Activated CD4-positive, CD25-positive, alpha-beta regulatory T cell (primary cell): ENCODE results near the gene CACNA1B.

ENCODE experiments used
- DNase-seq, 4 experiments: peaks; one replicate each; lab custom pipeline; 2025; lab: John Stamatoyannopoulos, UW

Gene CACNA1B

DNA sequence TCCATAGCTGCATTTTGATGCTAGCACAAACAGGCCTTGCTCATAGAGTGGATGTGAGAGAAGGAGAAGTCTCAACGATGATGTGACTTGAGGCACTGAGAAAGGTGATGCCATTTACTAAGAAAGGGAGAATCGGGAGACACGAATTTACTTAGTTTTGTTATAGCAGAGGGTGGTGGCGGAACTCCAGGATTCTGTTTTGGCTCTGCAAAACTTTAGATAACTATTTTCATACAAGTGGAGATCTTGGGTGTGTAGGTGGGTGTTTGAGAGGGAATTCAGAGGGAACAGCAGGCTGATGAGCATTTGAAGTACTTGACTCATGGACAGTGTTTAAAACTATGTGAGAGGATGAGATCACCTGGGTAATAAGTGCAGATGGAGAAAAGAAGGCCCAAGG lies 43.2 kb downstream of the CACNA1B start:
- no peak for DNase-seq

GRCh38 chr9:137924169-137924568 lies 46.6 kb downstream of the CACNA1B start:
- DNase-seq = no peak

GRCh38 chr9:137924761-137925369 lies 47.3 kb downstream of the CACNA1B start:
- no peak for DNase-seq

DNA sequence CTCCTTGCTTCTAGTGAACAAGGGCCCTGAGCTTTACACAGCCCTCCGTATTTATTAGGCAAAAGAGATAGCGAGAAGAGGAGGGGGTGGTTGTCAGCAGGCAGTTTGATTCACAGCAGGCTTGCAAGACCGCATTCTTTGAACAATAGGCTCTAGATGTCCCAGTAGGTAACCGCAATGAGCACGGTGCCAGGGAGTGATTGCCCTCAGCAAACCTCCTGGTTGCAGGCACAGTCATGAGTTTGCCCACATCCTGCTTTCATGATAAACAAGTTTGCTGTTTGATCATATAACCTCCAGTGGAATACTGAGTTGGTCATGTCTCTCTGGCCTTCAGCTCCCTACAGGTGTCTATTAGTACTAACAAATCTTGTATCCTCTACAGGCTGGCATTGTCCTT lies 66.1 kb downstream of the CACNA1B start:
- DNase-seq = no peak

DNA sequence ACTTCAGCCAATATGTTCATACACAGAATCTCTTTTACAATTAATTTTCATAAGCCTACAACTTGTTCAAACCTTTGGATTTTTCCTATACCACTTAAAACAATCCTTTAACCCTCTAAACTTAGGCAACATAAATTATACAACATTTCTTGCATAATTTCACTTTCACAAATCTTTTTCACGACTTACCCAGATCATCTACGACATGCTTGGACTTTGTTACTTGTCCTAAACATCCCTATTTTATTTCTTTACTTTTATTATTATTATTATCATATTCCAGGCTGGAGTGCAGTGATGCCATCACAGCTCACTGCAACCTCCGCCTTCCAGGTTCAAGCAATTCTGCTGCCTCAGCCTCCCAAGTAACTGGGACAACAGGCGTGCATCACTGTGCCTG lies 68.0 kb downstream of the CACNA1B start:
- DNase-seq = no peak

DNA sequence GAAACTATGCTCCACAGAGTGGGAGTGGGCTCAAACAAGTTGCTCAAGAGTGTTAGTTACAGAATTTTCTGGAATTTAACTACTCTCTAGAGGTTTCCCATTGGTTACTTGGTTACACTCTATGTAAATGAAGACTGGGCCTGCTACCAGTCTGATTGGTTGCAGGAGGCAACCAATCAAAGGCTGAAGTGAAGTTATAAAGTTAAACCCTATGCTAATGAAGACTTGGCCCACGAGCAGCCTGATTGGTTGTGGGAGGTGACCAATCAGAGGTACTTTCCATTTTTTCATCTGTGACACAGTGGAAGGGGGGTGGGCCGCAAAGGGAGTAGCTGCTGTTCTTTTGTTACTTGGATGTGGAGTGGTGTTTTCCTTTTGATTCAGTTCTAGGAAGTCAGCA lies 69.4 kb downstream of the CACNA1B start:
- DNase-seq = no peak

- DNase-seq = no peak
Measured at GRCh38 chr9:137948642-137949041, 71.1 kb downstream of the CACNA1B start.

DNA sequence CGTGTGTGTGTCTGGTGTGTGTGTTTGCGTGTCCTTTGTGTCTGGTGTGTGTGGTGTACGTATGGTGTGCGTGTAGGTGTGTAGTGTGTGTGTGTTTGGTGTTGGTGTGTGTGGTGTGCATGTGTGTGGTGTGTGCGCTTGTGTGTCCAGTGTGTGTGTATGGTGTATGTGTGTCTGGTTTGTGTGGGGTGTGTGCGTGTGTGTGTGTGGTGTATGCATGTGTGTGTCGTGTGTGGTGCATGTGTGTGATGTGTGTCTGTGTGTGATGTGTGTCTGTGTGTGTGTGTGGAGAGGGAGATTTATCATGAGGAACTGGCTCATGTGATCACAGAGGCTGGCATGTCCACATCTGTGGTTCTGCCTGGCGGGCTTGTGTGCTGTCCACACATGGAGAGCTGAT lies 71.7 kb downstream of the CACNA1B start:
- DNase-seq = no peak

DNA sequence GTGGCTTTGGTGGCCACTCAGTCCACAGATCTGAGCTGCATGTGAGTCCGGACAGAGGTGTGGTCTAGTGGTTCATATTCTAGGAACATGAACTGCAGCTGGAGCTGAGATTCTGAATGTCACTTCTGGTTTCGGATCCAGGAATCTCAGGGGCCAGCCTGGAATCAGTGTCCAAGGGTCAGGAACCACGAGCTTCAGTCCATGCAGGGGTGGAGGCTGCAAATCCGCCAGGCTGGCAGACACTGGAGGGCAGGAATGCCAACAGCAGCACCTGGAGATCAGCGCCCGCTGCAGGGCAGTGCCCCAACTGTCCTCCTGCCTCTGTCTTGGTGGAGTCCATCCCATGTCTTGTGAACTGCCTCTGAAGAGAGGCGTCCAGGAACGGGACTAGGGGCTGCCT lies 73.5 kb downstream of the CACNA1B start:
- no peak for DNase-seq

- no peak for DNase-seq
Measured at GRCh38 chr9:137951597-137952490, 74.3 kb downstream of the CACNA1B start.

DNA sequence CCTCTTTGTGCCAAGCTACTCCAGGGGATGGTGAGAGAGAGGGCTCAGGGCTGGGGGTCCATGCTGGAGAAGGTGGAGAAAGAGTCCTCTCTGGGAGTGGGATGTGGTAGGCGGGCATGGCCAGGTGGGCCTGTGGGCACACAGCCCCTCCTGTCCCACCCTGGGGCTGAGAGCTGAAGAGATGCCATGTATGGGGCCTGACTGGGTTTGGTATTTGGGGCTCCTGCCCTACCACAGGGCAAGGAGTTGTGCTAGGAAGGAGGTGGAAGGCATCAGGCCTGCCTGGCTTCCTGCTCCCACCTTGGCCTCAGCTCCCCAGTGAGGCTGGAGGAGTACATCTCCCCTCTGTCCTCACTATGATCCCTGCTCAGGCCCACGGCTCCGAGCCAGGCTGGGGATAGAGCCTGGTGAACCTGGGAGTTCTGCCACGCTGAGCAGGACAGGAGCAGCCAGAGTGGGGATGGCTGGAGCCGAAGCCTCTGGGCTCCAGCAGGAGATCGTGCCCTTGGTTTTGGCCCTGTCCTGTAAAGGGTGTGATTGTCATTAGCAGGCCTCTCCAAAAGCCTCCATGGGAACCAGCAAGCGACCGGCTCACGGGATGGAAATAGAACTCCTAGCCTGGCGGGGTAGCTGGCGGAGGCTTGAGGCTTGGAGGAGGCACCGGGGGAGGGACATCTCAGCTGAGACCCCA lies 75.5 kb downstream of the CACNA1B start:
- no peak for DNase-seq

DNA sequence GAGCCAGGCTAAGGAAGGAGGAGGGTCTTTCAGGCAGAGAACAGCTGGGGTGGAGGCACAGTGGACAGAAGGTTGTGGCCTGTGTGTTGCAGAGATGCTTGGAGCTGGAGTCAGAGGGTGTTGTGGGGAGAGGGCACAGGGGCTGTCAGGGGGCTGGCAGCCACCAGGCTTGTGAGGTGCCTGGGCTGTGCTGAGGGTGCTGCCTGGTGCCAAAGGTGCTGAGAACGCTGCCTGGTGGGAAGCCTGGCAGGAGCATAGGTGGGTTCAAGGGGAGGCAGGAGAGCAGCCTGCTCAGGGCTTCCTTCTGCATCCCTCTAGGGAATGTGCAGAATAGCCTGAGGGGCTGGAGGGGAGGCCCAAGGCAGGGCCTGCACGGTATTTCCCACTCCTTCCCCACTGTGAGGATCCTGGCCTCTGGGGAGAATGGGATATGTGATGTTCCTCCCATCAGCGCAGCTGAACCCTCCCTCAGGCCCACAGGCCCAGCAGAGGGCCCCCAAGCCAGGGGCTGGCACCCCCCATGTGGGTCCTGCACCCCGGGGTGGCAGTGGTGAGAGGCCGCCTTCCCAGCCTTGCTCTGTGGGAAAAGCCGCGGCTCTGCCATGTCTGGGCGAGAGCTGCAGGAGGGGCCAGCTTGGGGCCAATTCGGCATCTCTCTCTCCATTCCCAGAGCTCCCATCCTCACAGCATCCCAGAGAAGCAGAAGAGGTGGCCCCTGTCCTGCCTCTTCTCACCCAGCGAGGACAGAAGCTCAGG lies 76.3 kb downstream of the CACNA1B start:
- no peak for DNase-seq

DNA sequence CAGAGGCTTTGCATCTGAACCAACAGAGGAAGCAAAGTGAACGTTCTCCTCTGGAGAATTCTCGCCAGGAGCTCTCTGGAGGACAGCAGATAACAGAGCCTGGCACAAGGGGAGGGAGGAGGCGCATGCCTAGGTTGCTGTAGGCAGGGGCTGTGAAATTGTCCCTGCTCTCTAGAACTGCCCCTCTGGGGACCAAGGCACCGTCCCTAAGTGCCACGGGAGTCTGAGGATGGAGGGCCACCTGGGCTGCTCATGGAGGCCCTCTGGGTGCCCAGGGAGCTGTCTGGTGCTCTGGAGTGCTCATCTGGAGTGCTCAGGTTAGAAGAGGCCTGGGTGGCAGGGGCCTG lies 77.6 kb downstream of the CACNA1B start:
- DNase-seq = no peak

DNA sequence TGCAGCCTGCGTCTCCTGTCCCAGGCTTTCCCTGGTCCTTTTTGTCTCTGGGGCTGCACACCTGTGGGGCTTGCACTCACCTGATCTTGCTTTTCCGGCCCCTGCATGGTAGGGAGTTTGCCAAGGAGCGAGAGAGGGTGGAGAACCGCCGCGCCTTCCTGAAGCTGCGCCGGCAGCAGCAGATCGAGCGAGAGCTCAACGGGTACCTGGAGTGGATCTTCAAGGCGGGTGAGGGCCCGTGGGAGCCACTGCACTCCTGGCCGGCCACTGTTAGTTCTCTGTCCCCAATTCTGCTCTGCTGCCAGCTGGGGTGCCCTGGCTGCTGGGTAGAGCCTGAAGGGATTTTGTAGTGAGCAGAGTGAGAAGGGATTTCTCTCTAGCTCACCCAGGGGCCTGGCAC lies 78.0 kb downstream of the CACNA1B start:
- no peak for DNase-seq

DNA sequence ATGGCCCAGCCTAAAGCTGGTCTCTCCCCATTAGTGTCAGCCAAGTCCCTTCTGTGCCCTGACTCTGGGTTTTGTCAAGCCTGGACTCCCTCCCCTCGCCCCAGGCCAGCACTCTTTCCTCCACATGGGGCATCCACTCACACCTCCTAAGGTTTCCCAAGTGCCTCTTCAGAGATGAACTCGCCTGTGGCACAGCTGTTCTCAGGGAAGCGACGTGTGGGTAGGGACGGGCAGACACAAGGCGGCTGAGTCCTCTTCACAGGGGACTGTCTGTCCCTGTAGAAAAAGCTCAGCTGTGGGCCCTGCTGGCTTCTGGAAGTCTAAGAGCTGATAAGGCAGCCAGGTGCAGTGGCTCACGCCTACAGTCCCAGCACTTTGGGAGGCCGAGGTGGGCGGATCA lies 78.5 kb downstream of the CACNA1B start:
- no peak for DNase-seq

DNA sequence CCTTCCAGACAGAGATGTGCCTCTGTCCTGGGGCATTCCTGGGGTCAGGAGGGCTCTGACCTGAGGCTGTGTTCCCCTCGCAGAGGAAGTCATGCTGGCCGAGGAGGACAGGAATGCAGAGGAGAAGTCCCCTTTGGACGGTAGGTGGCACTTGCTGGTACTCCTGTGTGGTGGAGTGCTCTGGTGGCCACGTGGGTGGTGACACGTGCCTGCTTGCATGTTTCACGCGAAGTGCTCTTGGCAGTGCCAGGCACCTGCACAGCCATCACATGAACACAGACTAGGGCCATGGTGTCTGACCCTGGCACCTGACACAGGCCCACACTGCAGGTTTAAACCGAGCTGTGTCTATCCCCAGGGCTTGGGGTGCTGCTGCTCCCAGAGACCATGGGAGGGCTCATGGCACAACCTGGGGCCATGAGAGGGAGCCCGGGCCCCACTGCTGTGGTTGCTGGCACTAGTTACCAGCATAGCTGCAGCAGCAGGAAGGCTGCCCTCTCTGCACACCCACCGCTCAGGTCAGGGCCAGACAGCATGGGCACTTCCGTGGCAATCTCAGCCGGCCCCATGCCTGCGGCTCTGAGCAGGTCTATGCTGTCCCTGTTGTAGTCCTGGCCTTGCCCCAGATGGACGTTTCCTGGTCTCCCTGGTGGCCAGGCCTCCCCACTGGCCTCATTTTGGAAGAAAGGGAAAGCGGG lies 79.3 kb downstream of the CACNA1B start:
- DNase-seq = no peak

- DNase-seq = no peak
Measured at GRCh38 chr9:137959641-137960411, 82.2 kb downstream of the CACNA1B start.

DNA sequence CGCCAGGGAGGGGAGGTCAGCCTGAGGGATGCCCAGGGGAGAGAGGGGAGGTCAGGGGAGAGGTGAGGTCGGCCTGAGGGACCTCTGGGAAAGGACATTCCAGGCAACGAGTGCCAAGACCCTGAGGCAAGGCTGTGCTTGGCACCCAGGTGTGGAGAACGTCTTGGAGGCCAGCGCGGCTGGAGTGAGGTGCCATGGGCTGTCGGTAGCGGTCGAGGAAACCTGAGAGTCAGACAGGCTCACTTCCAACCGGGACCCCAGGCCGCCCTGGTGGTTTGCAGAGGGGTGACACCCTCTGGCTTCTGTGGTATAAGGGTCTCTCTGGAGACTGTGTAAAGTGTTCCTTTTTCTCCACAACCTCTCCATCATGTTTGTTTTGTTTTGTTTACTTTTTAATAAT lies 82.9 kb downstream of the CACNA1B start:
- no peak for DNase-seq

DNA sequence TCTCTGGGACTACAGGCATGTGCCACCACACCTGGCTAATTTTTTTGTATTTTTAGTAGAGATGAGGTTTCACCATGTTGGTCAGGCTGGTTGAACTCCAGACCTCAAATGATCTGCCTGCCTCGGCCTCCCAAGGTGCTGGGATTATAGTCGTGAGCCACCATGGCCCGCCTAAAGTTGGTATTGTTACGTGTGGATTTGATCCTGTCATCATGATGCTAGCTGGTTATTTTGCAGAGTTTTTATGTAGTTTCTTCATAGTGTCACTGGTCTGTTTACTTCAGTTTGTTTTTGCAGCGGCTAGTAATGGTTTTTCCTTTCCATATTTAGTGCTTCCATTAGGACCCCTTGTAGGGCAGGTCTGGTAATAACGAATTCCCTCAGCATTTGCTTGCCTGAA lies 85.9 kb downstream of the CACNA1B start:
- DNase-seq = no peak

DNA sequence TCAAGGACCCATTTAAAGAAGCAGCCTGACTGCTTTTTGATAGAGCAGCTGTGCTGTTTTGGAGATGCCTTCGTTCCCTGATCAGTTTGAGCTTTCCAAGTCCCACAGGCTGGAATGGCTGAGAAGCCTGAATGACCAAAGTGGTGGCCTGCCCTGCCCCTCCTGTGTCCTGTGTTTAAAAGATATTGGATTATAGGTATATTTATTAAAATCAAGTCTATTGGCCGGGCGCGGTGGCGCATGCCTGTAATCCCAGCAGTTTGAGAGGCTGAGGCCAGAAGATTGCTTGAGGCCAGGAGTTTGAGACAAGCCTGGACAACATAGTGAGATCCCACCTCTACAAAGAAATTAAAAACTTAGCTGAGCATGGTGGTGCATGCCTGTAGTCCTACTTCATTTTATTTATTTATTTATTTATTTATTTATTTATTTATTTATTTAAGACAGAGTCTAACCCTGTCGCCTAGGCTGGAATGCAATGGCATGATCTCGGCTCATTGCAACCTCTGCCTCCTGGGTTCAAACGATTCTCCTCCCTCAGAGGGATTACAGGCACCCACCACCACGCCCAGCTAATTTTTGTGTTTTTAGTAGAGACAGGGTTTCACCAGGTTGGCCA lies 87.7 kb downstream of the CACNA1B start:
- no peak for DNase-seq
